ENCODE results near the gene TPCN2.

The TPCN2 gene

DNA sequence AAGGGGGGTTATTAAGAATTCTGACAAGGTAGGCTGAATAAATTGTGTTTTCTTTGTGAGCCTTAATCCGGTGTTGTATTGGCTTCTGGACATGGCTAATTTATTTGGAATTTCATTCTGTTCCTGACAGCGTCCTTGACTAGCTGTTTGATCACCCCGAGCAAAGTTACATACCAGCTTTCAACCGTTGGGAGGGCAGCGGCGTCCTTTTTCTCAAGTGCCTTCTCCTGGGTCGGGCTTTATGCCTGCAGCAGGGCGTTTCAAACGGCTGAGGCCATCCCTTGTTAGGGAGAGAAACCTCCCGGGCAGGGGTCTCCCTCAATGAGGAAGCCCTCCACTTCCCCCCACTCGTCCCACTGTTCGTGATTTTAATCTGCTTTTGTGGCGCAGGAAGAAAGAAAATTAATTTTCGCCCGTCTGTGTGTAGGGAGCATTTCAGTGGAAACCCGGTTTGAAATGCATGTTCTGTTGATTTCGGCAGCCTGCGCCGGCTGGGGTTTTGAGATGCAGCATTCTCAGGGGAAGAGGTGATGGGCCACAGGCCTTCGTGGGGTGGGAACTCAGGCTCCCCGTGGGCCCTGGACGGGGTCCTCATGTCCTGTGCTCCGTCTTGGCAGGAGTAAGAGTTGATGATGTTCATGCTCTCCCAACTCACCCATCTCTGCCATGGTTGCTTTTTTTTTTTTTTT is 104.1 kb downstream of the TPCN2 start:
- Histone ChIP-seq H3K27ac (no peak overlapping the region), H3K4me3 (no peak overlapping the region)
- no peak for DNase-seq (ENCODE audit: low spot score)
- TF ChIP-seq, protein P1, sequence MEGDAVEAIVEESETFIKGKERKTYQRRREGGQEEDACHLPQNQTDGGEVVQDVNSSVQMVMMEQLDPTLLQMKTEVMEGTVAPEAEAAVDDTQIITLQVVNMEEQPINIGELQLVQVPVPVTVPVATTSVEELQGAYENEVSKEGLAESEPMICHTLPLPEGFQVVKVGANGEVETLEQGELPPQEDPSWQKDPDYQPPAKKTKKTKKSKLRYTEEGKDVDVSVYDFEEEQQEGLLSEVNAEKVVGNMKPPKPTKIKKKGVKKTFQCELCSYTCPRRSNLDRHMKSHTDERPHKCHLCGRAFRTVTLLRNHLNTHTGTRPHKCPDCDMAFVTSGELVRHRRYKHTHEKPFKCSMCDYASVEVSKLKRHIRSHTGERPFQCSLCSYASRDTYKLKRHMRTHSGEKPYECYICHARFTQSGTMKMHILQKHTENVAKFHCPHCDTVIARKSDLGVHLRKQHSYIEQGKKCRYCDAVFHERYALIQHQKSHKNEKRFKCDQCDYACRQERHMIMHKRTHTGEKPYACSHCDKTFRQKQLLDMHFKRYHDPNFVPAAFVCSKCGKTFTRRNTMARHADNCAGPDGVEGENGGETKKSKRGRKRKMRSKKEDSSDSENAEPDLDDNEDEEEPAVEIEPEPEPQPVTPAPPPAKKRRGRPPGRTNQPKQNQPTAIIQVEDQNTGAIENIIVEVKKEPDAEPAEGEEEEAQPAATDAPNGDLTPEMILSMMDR (IDR thresholded peaks at IDR 0.05) = no peak

DNA sequence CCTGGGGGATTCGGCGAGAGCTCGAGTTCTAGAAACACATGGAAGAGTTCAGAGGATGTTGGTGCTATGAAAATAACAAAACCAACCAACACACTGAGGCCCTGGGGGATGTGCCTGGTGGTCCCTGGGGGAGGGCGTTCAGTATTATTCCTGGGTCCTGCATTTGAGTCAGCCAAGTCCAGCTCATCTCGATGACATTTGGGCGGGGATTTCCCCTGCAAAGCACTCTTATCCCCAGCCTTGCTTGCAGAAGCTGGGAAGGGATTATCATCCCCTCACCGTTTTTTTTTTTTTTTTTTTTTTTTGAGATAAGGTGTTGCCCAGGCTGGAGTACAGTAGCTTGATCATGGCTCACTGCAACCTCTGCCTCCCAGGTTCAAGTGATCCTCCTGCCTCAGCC is 104.9 kb downstream of the TPCN2 start:
- no peak overlapping the region for H3K27ac ChIP-seq
- no peak for DNase-seq (ENCODE audit: low spot score)
- H3K4me3 ChIP-seq = no peak overlapping the region
- TF ChIP-seq, protein P1 (IDR thresholded peaks at IDR 0.05) = no peak

DNA sequence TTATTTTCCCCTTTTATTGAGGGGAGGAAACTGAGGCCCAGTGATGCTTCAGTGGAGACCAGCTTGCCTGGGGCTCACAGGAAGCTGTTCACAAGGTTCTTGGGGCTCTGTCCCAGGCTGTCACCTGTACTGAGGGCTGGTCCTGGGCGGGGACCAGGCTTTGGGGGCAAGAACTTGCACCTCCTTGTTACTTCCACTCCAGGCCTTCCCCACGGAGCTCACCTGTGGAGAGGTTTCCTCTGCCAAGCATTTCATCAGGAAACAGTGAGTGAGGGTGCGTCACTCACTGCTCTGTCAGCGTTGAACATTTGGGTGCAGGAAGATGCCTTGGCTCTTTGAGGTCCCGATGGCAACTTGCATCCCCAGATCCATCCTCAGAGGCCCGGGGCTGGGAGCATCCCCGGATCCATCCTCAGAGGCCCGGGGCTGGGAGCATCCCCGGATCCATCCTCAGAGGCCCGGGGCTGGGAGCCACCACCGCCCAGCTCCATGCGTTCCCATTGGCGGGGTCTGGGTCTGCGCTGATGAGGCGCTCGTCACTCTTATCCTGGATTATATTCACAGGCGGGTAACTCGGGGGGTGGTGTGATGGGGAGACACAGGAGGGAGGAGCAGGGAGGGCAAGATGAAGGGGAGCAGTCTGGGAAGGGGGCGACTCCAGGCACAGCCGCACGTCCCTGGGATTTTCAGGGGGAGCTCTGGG is 105.6 kb downstream of the TPCN2 start:
- TF ChIP-seq, protein P1 (IDR thresholded peaks at IDR 0.05) = no peak
- H3K4me3 ChIP-seq = no peak overlapping the region
- DNase-seq (ENCODE audit: low spot score) = no peak
- H3K27ac ChIP-seq = no peak overlapping the region

DNA sequence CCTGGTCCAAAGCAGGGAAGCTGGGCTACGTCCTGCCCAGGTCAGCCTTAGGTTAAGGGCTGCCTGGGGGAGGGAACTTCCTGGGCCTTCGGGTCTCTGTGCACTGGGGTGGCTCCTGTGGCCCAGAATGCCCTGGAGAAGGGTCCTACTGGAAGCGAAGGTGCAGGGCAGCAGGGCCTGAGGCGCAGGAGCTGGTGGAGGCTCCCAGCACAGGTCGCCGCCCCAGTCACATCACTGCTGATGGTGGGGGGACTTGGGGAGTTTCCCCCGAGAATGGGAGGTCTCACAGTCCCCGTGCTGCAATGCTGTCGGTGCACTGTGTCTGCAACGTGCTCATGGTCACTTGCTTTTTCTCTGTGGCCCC is 106.2 kb downstream of the TPCN2 start:
- no peak overlapping the region for H3K4me3 ChIP-seq
- no peak for DNase-seq (ENCODE audit: low spot score)
- TF ChIP-seq, protein P1 (IDR thresholded peaks at IDR 0.05) = no peak
- no peak overlapping the region for H3K27ac ChIP-seq

DNA sequence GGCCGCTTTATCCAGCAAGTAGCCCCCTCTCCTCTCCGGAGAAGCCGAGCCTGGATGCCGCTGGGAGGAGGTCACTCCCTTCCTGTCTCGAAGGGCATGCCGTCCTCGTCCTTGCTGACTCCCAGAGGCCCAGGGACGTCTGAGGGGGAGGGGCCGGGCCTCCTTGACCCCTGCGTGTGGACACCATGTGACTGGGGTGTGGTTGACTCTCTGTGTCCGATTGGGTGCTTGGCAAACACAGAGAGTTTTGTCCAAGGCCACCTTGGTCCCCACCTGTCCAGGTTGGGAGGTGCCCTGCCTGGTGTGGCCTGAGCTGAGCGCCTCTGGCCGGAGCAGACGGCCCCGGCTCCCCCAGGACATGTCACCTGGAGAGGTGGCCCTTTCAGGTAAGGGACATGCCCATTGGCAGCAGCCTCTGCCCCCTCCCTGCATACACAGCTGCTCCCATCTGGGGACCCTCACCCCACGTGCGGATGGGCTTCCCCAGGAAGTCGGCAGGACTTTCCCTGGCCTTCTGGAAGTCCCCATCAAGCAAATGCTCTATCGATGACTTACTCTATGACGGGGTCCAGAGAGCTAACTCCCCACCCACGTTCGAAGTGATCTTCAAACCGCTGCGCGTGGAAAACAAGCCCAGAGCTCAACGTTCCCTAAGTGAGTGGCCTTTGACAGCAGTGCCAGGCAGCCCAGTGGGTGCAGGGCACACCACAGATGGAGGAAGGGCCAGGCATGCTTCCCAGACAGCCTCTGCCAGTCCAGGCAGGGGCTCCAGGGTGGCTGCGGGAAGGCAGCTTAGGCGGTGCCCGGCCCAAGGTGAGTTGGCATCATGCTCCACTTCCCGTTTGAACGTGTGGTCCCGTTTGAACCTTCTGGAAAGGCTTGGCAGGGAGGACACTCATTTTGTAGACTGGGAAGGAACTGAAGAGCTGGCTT is 106.8 kb downstream of the TPCN2 start, which contains the start of gene SMIM38:
Gene SMIM38 (plus strand): TSS at position 634 of the 933 bp plus-strand sequence. CDS start 1,912 bp downstream, outside the sequence.
- Histone ChIP-seq H3K4me3 (peak within 1 kb of the TSS; percentile 50), H3K27ac (peak within 1 kb of the TSS in 1 of 2 donors; percentile 67)
- DNase-seq (ENCODE audit: low spot score) = no peak
- TF ChIP-seq, protein P1 (IDR thresholded peaks at IDR 0.05) = no peak

DNA sequence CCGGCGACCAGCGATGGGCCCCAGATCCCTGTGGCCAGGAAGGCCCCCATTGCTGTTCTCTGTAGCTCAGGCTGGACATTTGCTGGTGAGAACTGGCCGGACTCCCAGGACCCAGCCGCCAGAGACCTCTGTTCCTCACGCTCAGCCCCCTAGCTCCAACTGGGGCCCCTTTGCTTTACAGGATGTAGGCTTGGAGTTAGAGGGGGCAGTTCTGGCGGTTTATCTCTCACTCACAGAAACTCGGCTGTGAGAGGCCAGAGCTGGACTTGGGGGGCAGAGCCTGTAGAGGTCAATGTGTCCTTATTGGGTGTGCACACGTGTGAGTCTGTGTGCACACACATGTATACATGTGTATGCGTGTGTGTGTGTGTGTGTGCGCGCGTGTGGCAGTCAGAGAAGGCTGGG is 107.5 kb downstream of the TPCN2 start:
- no peak for DNase-seq (ENCODE audit: low spot score)
- Histone ChIP-seq H3K4me3 (no peak overlapping the region), H3K27ac (peak overlapping the region in 1 of 2 donors; percentile 67)
- TF ChIP-seq, protein P1 (IDR thresholded peaks at IDR 0.05) = no peak

Measured in coronary artery (tissue), 2 donors.